NT2/D1 (cell line): ENCODE measurements around the gene SMOC2.

Experiments
- DNase-seq: peaks from one replicate; pipeline ENCODE4 v3.0.0-alpha.2; 2011; ENCODE audit warnings: low read depth, low spot score
- H3K27me3 ChIP-seq: 2 replicates; pipeline ENCODE4 v1.6.0; 2011; ENCODE audit warnings: mild to moderate bottlenecking; ENCODE audit not compliant: insufficient read length, insufficient read depth
- H3K36me3 ChIP-seq: 2 replicates; pipeline ENCODE4 v1.6.1; 2011; ENCODE audit warnings: mild to moderate bottlenecking, low read length, mixed read lengths; ENCODE audit not compliant: insufficient read depth, insufficient read length
- H3K4me1 ChIP-seq: 2 replicates; pipeline ENCODE4 v1.5.1; 2011; ENCODE audit not compliant: insufficient read depth, insufficient read length
- H3K4me3 ChIP-seq: 2 replicates; pipeline ENCODE4 v1.5.1; 2011; ENCODE audit warnings: low read depth; ENCODE audit not compliant: insufficient read length
- H3K9ac ChIP-seq: 2 replicates; pipeline ENCODE4 v1.6.0; 2011; ENCODE audit warnings: low read depth; ENCODE audit not compliant: insufficient read length
- H3K9me3 ChIP-seq: 2 replicates; pipeline ENCODE4 v1.5.1; 2011; ENCODE audit warnings: mild to moderate bottlenecking, low read length; ENCODE audit not compliant: insufficient read depth
- SUZ12 ChIP-seq: IDR thresholded peaks from 2 replicates; pipeline ENCODE4 v1.6.1; 2011; ENCODE audit not compliant: insufficient read length, insufficient read depth; ENCODE audit errors: extremely low read depth
- YY1 ChIP-seq: IDR thresholded peaks from 2 replicates; pipeline ENCODE4 v1.6.1; 2011; ENCODE audit not compliant: insufficient read length, insufficient read depth
- ZNF274 ChIP-seq: IDR thresholded peaks from 2 replicates; pipeline ENCODE4 v1.6.1; 2011; ENCODE audit warnings: mild to moderate bottlenecking, low read depth, low read length

SMOC2 gene

GRCh38 chr6:168440520-168441433 is at the start of gene SMOC2:
Gene SMOC2 (plus strand): TSS chr6:168441184. CDS start chr6:168441371, 187 bp downstream.
- TF ChIP-seq ZNF274 (no peak), YY1 (no peak), SUZ12 (no peak)
- no peaks in the 10 kb centered on the region for H3K9me3 ChIP-seq
- peak within 1 kb of the TSS; percentile 70 for H3K9ac ChIP-seq
- H3K36me3 ChIP-seq, result no peaks in the 10 kb centered on the region
- H3K4me3 ChIP-seq, result peak within 1 kb of the TSS; percentile 54
- H3K27me3 ChIP-seq, result peaks cover 59% of the 10 kb centered on the region
- peaks cover 4% of the 10 kb centered on the region for H3K4me1 ChIP-seq
- DNase-seq, result no peak

- H3K9ac ChIP-seq, result no peak overlapping the region
- H3K4me1 ChIP-seq, result no peaks in the 10 kb centered on the region
- H3K27me3 ChIP-seq, result no peaks in the 10 kb centered on the region
- DNase-seq, result no peak
- no peaks in the 10 kb centered on the region for H3K9me3 ChIP-seq
- TF ChIP-seq YY1 (no peak), ZNF274 (no peak), SUZ12 (no peak)
- no peaks in the 10 kb centered on the region for H3K36me3 ChIP-seq
- no peak overlapping the region for H3K4me3 ChIP-seq
These were observed 47.7 kb upstream of the SMOC2 start for GRCh38 chr6:168393126-168393870.

- Histone ChIP-seq H3K4me3 (no peak overlapping the region), H3K36me3 (no peaks in the 10 kb centered on the region), H3K9me3 (no peaks in the 10 kb centered on the region), H3K9ac (no peak overlapping the region), H3K27me3 (no peaks in the 10 kb centered on the region), H3K4me1 (no peaks in the 10 kb centered on the region)
- no peak for DNase-seq
- no peak for TF ChIP-seq ZNF274
- no peak for TF ChIP-seq YY1
- TF ChIP-seq SUZ12, result no peak
These were observed 46.4 kb upstream of the SMOC2 start for GRCh38 chr6:168394606-168395005.

DNA sequence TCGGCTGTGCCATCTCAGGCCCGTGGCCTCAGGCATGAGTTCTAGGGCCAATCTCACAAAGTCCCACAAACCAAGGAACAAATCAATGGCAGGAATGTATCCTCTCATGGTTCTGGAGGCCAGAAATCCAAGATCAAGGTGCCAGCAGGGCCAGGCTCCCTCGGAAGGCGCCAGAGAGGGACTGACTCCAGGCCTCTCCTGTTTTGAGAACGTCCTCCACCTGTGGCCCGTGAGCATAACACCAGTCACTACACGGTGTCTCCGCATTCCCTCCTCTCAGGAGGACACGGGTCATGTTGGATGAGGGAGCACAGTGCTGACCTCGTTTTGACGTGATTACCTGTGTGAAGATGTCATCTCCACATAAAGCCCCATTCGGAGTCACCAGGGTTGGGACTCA is 45.0 kb upstream of the SMOC2 start:
- TF ChIP-seq SUZ12, result no peak
- no peak for TF ChIP-seq ZNF274
- TF ChIP-seq YY1, result no peak
- Histone ChIP-seq H3K36me3 (no peaks in the 10 kb centered on the region), H3K27me3 (no peaks in the 10 kb centered on the region), H3K9me3 (no peaks in the 10 kb centered on the region), H3K4me3 (no peak overlapping the region), H3K4me1 (no peaks in the 10 kb centered on the region), H3K9ac (no peak overlapping the region)
- DNase-seq, result no peak

GRCh38 chr6:168396561-168396960 is 44.4 kb upstream of the SMOC2 start:
- Histone ChIP-seq H3K9me3 (no peaks in the 10 kb centered on the region), H3K36me3 (no peaks in the 10 kb centered on the region), H3K4me3 (no peak overlapping the region), H3K4me1 (no peaks in the 10 kb centered on the region), H3K27me3 (no peaks in the 10 kb centered on the region), H3K9ac (no peak overlapping the region)
- TF ChIP-seq YY1 (no peak), SUZ12 (no peak), ZNF274 (no peak)
- DNase-seq, result no peak

- DNase-seq, result no peak
- H3K9ac ChIP-seq, result no peak overlapping the region
- H3K36me3 ChIP-seq, result no peaks in the 10 kb centered on the region
- no peaks in the 10 kb centered on the region for H3K4me1 ChIP-seq
- TF ChIP-seq ZNF274, result no peak
- TF ChIP-seq SUZ12, result no peak
- TF ChIP-seq YY1, result no peak
- no peaks in the 10 kb centered on the region for H3K9me3 ChIP-seq
- H3K27me3 ChIP-seq, result no peaks in the 10 kb centered on the region
- no peak overlapping the region for H3K4me3 ChIP-seq
These were observed 44.0 kb upstream of the SMOC2 start for GRCh38 chr6:168397012-168397411.

- H3K9ac ChIP-seq, result no peak overlapping the region
These were observed 40.9 kb upstream of the SMOC2 start for GRCh38 chr6:168400037-168400436.

More at GRCh38 chr6:168400037-168400436, 40.9 kb upstream of the SMOC2 start:
- H3K4me3 ChIP-seq, result no peak overlapping the region
- TF ChIP-seq ZNF274, result no peak
- no peak for TF ChIP-seq YY1
- TF ChIP-seq SUZ12, result no peak
- H3K9me3 ChIP-seq, result no peaks in the 10 kb centered on the region
- H3K36me3 ChIP-seq, result no peaks in the 10 kb centered on the region
- DNase-seq, result no peak
- no peaks in the 10 kb centered on the region for H3K27me3 ChIP-seq
- H3K4me1 ChIP-seq, result no peaks in the 10 kb centered on the region
